PC-9 (cell line): ENCODE data around the gene IFNLR1. TPM values are rescaled to one million over a fixed set of nuclear protein-coding genes. Genes with fewer than 3 reads are reported as not detected.

Source experiments
- BruUV-seq: library from RNA; stranded (reverse); fragments of 400-500 nt; replicated peaks from 2 replicates; lab custom pipeline; 2021; lab: Mats Ljungman, UMichigan
- CTCF ChIA-PET: fragments of 300-600 bp; sonication (Branson Sonifier 250); formaldehyde crosslinking; loops from one replicate; lab custom pipeline; 2022; ENCODE audit warnings: antibody characterized with exemption; lab: Charles Lee
- POLR2A ChIA-PET: fragments of 300-600 bp; sonication (Branson Sonifier 250); formaldehyde crosslinking; loops from one replicate; lab custom pipeline; 2022; ENCODE audit warnings: antibody characterized with exemption; ENCODE audit not compliant: unreplicated experiment; lab: Charles Lee
- DNase-seq, 2 experiments: peaks; one replicate each; pipeline versions ENCODE4 v3.0.0 to v3.0.0-alpha.2; 2015 to 2022; ENCODE audit warnings: mixed read lengths in 1 of 2
- H2AFZ ChIP-seq: fragments of 200-600 bp; sonication (generic); 2 replicates; pipeline ENCODE4 v1.8.1; 2017; ENCODE audit warnings: antibody characterized with exemption
- H3F3A ChIP-seq: fragments of 200-600 bp; sonication (generic); 2 replicates; pipeline ENCODE4 v1.8.1; 2017; ENCODE audit warnings: antibody characterized with exemption, mild to moderate bottlenecking, low read depth; ENCODE audit not compliant: insufficient read depth
- H3K27ac ChIP-seq: fragments of 200-600 bp; sonication (generic); 2 replicates; pipeline ENCODE4 v1.6.1; 2016; ENCODE audit warnings: mixed run types
- H3K27me3 ChIP-seq: fragments of 200-600 bp; sonication (generic); 2 replicates; pipeline ENCODE4 v1.6.1; 2016; ENCODE audit warnings: low read depth, mixed run types; ENCODE audit not compliant: insufficient read depth
- H3K36me3 ChIP-seq: fragments of 200-600 bp; sonication (generic); 2 replicates; pipeline ENCODE4 v1.6.1; 2016; ENCODE audit warnings: low read depth, mixed run types
- H3K4me1 ChIP-seq: fragments of 200-600 bp; sonication (generic); replicated peaks from 2 replicates; pipeline ENCODE4 v1.6.1; 2016; ENCODE audit warnings: mixed run types; ENCODE audit not compliant: insufficient read depth
- H3K4me2 ChIP-seq: fragments of 200-600 bp; sonication (generic); 2 replicates; pipeline ENCODE4 v1.6.1; 2017; ENCODE audit warnings: mixed run types
- H3K4me3 ChIP-seq: fragments of 200-600 bp; sonication (generic); 2 replicates; pipeline ENCODE4 v1.6.1; 2016; ENCODE audit warnings: mixed run types
- H3K79me2 ChIP-seq: fragments of 200-600 bp; sonication (generic); 2 replicates; pipeline ENCODE4 v1.6.1; 2017; ENCODE audit warnings: low read depth, mixed run types
- H3K9me2 ChIP-seq: fragments of 200-600 bp; sonication (generic); 2 replicates; pipeline ENCODE4 v1.8.1; 2017; ENCODE audit warnings: mild to moderate bottlenecking; ENCODE audit not compliant: insufficient read depth
- H3K9me3 ChIP-seq: fragments of 200-600 bp; sonication (generic); 2 replicates; pipeline ENCODE4 v1.8.1; 2016; ENCODE audit warnings: low read depth; ENCODE audit not compliant: insufficient read depth
- H4K20me1 ChIP-seq: fragments of 200-600 bp; sonication (generic); 2 replicates; pipeline ENCODE4 v1.8.1; 2017; ENCODE audit not compliant: insufficient read depth
- EZH2 ChIP-seq: fragments of 200-600 bp; sonication (generic); IDR thresholded peaks from 2 replicates; pipeline ENCODE4 v1.8.0; 2017; ENCODE audit warnings: antibody characterized with exemption, low read depth
- intact Hi-C: fragments of 100-400 bp; cut with micrococcal nuclease; formaldehyde crosslinking; loops from one replicate; pipeline ENCODE4 v1.10.0; 2022; ENCODE audit not compliant: unreplicated experiment
- total RNA-seq: library from RNA; stranded (reverse); gene quantifications from 2 replicates; pipeline ENCODE4 v1.2.3, GENCODE V29; 2021
- TF ChIP-seq, protein P1 (sequence below): fragments of 200-600 bp; sonication (generic); conservative IDR thresholded peaks from 2 replicates; pipeline ENCODE4 v1.6.1; 2017; ENCODE audit warnings: mixed run types, antibody characterized with exemption, mild to moderate bottlenecking, moderate library complexity

Gene IFNLR1
- total RNA-seq, 1 experiment from 2014 or later = 5.5 TPM

DNA sequence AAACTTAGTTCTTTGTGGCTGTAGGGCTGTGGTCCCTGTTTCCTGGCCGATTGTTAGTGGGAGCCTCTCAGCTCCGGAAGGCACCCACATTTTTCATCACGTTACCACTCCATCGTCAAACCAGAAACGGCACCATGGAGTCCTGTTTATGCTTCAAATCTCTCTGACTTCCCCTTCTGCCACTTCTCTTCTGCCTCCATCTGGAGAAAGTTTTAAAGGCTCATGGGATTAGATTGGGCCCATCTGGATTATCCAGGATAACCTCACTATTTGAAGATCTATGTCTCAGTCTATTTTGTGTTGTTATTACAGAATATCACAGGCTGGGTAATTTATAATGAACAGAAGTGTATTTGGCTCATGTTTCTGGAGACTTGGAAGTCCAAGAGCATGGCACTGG, 24.9 kb downstream of the IFNLR1 start:
- TF ChIP-seq EZH2 = no peak
- TF ChIP-seq, protein P1, sequence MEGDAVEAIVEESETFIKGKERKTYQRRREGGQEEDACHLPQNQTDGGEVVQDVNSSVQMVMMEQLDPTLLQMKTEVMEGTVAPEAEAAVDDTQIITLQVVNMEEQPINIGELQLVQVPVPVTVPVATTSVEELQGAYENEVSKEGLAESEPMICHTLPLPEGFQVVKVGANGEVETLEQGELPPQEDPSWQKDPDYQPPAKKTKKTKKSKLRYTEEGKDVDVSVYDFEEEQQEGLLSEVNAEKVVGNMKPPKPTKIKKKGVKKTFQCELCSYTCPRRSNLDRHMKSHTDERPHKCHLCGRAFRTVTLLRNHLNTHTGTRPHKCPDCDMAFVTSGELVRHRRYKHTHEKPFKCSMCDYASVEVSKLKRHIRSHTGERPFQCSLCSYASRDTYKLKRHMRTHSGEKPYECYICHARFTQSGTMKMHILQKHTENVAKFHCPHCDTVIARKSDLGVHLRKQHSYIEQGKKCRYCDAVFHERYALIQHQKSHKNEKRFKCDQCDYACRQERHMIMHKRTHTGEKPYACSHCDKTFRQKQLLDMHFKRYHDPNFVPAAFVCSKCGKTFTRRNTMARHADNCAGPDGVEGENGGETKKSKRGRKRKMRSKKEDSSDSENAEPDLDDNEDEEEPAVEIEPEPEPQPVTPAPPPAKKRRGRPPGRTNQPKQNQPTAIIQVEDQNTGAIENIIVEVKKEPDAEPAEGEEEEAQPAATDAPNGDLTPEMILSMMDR = no peak
- H2AFZ ChIP-seq = no peak overlapping the region
- no peak overlapping the region for H3K4me2 ChIP-seq
- no peaks in the 10 kb centered on the region for H3K27me3 ChIP-seq
- H4K20me1 ChIP-seq = no peaks in the 10 kb centered on the region
- POLR2A ChIA-PET = no interaction called here
- no peaks in the 10 kb centered on the region for H3K36me3 ChIP-seq
- H3K4me1 ChIP-seq = no peaks in the 10 kb centered on the region
- H3K4me3 ChIP-seq = no peak overlapping the region
- DNase-seq = no peak
- intact Hi-C loops = no loop called here
- no TSS peak for BruUV-seq
- H3K27ac ChIP-seq = no peak overlapping the region
- no peaks in the 10 kb centered on the region for H3K9me2 ChIP-seq
- no peaks in the 10 kb centered on the region for H3F3A ChIP-seq
- CTCF ChIA-PET = no interaction called here
- no peaks in the 10 kb centered on the region for H3K79me2 ChIP-seq
- no peaks in the 10 kb centered on the region for H3K9me3 ChIP-seq

DNA sequence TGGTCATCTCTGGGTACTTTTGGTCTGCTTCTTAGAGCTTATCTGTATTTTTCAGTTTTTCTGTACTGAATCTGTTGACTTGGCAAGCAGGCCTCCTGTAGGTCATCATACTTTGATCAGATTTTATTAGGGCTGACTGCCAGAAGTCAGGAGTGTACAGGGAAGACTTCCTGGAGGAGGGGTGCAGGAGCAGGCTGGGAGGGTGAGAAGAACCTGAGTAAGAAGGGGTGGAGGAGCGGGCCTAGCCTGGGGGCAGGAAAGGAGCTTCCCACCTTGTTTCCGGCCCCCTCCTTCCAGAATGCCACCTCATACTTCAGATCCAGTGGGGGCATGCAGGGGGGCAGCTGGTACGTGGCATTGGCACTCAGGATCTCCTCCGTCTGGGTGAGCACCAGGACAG, 25.8 kb downstream of the IFNLR1 start:
- ChIA-PET CTCF (interaction anchor here (1.0 kb wide), 1 partner anchor 180 kb away, joined by 3 read pairs; no protein-coding TSS in a partner anchor), POLR2A (no interaction called here)
- Histone ChIP-seq H3K9me3 (no peaks in the 10 kb centered on the region), H3K4me1 (no peaks in the 10 kb centered on the region), H3K4me2 (no peak overlapping the region), H3F3A (no peaks in the 10 kb centered on the region), H3K79me2 (no peaks in the 10 kb centered on the region), H3K27ac (no peak overlapping the region), H3K9me2 (no peaks in the 10 kb centered on the region), H3K4me3 (no peak overlapping the region), H2AFZ (no peak overlapping the region), H3K36me3 (no peaks in the 10 kb centered on the region), H4K20me1 (no peaks in the 10 kb centered on the region), H3K27me3 (no peaks in the 10 kb centered on the region)
- no peak for DNase-seq
- intact Hi-C loops = no loop called here
- no TSS peak for BruUV-seq
- no peak for TF ChIP-seq EZH2
- TF ChIP-seq, protein P1 = no peak

DNA sequence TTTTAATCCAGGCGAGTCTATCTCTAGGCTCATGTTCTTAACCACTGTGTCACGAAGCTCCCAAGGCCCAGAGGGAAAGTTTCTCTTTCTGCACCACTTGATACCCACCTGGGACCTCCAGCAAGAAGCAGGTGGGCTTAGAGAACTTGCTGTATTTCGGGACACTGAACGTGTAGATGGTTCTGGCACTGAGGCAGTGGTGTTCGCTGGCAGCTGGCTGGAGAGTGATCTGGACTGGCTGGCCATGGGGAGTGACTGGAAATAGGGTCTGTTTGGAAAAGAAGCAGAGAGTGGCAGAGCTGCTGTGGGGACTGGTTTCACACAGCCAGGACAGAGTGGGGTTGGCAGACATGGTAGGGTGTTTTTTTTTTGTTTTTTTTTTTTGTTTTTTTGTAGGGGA, 27.7 kb downstream of the IFNLR1 start:
- CTCF ChIA-PET = no interaction called here
- TF ChIP-seq EZH2 = no peak
- TF ChIP-seq, protein P1 = no peak

More for the DNA sequence above, 27.7 kb downstream of the IFNLR1 start:
- no peaks in the 10 kb centered on the region for H4K20me1 ChIP-seq
- H3K4me2 ChIP-seq = no peak overlapping the region
- POLR2A ChIA-PET = no interaction called here
- H3K79me2 ChIP-seq = no peaks in the 10 kb centered on the region
- no peak overlapping the region for H3K27ac ChIP-seq
- H2AFZ ChIP-seq = no peak overlapping the region
- no peaks in the 10 kb centered on the region for H3K9me2 ChIP-seq
- no peak overlapping the region for H3K4me3 ChIP-seq
- H3K4me1 ChIP-seq = no peaks in the 10 kb centered on the region
- intact Hi-C loops = no loop called here
- DNase-seq = no peak
- H3K9me3 ChIP-seq = no peaks in the 10 kb centered on the region
- H3F3A ChIP-seq = no peaks in the 10 kb centered on the region
- no peaks in the 10 kb centered on the region for H3K36me3 ChIP-seq
- H3K27me3 ChIP-seq = no peaks in the 10 kb centered on the region
- no TSS peak for BruUV-seq
